ENCODE results near the gene FHOD1. TPM values are rescaled to one million over a fixed set of nuclear protein-coding genes. Genes with fewer than 3 reads are reported as not detected.

FHOD1 gene
- total and polyA plus RNA-seq, 9 of the 15 experiments (the other 6 are each of a cell fraction or from before 2014, with no cell fraction given): 18.7 to 126 (median 32.3) TPM

- TF ChIP-seq ZFX (CRISPR knock-in tag; IDR thresholded peaks at IDR 0.05): peak; percentile 35; the same call in 1 of the 2 replicates
- TF ChIP-seq PPARD (CRISPR knock-in tag; IDR thresholded peaks at IDR 0.05): no peak
- TF ChIP-seq PHF8 (IDR thresholded peaks at IDR 0.05; ENCODE audit: borderline replicate concordance, low read length): peak; percentile 84; the same call in 1 of the 2 replicates
- no peak; the same call in 1 of the 2 replicates for TF ChIP-seq STAT6 (CRISPR knock-in tag; IDR thresholded peaks at IDR 0.05)
- TF ChIP-seq USF2 (CRISPR knock-in tag; IDR thresholded peaks at IDR 0.05): no peak
- TF ChIP-seq CCNT2 (IDR thresholded peaks at IDR 0.05; ENCODE audit: borderline replicate concordance, extremely low read depth, insufficient read length, low read depth, low read length): peak; percentile 57
- no peak for TF ChIP-seq MAFF (IDR thresholded peaks at IDR 0.05; ENCODE audit: low read length)
- no peak for TF ChIP-seq ZNF655 (CRISPR knock-in tag; IDR thresholded peaks at IDR 0.05)
- no peak for TF ChIP-seq GTF2E2 (tag; IDR thresholded peaks at IDR 0.05)
- TF ChIP-seq THAP12 (CRISPR knock-in tag; IDR thresholded peaks at IDR 0.05): peak; percentile 49; the same call in 1 of the 2 replicates
- TF ChIP-seq YY1 (IDR thresholded peaks at IDR 0.05; ENCODE audit: borderline replicate concordance in 1 of 3, control insufficient read depth in 1 of 3, extremely low read depth in 1 of 3, insufficient read depth in 3 of 3, insufficient read length in 1 of 3, insufficient replicate concordance in 2 of 3, low read depth in 1 of 3, low read length in 2 of 3): peak in 1 of 3 experiments; percentile 16
- peak; percentile 85 for TF ChIP-seq KLF1 (tag; IDR thresholded peaks at IDR 0.05)
- peak; percentile 71 for TF ChIP-seq FIP1L1 (IDR thresholded peaks at IDR 0.05; ENCODE audit: low read depth, low read length, poor library complexity, severe bottlenecking)
- TF ChIP-seq RNF2 (IDR thresholded peaks at IDR 0.05): 0 out of 2 replicates have a peak, but pooled peaks have one; percentile 29
- TF ChIP-seq ASH1L (IDR thresholded peaks at IDR 0.05; ENCODE audit: borderline replicate concordance, low read depth, partially characterized antibody): peak; percentile 96
- TF ChIP-seq PML (IDR thresholded peaks at IDR 0.05; ENCODE audit: low read length): peak; percentile 43; the same call in 1 of the 2 replicates
- TF ChIP-seq ESRRA (IDR thresholded peaks at IDR 0.05; ENCODE audit: borderline replicate concordance, low read depth): 0 out of 2 replicates have a peak, but pooled peaks have one; percentile 9
- TF ChIP-seq LARP7 (IDR thresholded peaks at IDR 0.05): no peak
These were observed 63.4 kb downstream of the FHOD1 start, which contains the start of gene MATCAP1 (continued) for GRCh38 chr16:67183627-67184452.

Measured in K562 (cell line).